ENCODE data around the gene STAB1.

The STAB1 gene

DNA sequence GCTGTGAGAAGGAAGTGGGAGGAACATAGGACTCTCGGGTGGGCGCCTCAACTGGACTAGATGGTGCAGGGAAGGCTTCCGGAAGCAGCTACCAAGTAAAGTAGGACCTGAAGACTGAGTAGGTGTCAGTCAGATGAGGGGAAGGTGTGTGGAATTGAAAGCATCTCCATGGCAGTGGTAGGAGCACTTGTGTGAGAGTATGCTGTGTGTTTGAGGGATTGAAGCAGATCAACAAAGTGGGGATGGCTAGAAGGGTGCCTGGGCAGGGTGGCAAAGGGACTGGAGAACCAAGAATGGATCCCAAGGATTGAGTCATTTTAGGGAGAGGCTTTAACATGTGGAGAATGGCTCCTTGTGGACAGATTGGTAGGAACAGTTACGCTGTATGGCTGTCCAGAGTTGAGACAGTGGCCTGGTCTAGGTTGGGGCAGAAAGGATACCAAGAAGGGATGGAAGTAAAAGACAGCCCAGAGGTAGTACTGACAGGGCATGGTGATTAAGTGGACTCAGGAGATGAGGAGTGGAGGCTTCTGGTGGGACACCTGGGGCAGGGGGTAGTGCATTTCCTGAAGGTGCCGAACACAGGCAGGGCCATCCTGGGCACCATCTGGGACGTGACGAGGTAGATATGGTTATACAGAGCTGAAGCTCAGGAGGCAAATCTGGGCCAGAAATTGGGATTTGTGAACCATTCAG is 42.7 kb downstream of the STAB1 start:
- DNase-seq: no peak

- no peak for DNase-seq
Measured at GRCh38 chr3:52539010-52539653, 44.0 kb downstream of the STAB1 start.

DNA sequence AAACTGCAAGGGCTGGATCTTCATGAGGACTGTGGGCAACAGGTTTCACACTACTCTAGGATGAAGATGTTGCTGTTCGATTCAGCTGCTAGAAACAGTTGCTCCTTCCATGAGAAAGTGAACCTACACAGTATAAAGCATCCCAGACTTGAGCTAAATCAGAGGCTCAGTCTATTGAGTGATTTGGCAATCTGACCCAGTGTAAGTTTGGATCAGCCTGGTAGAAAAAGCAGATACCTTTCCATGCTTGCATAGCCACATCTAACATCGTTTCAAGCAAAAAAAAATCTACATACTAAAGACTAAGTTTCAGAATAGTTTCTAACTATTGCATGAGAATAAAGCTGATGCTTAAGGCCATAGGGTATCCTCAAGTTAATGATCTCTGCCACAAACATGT is 45.9 kb downstream of the STAB1 start:
- no peak for DNase-seq

DNA sequence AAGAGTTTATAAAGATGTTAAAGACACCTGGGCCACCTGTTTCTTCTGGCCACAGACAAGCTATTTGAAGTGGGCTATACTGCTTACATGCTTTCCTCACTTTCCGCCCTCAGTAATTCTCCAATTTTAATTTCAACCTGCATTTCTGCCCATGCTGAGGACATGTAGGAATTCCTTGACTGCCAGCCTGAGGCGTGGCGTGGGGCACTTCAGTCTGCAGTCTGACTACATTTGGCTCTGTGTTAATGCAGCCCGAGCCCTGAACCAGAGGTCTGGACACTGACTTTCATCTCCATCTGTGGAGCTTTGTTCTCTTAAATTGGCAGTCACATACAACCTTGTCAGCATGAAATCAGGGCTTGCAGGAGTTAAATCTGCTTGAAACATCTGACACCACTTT is 49.8 kb downstream of the STAB1 start:
- no peak for DNase-seq

- no peak for DNase-seq
Measured at GRCh38 chr3:52546111-52546901, 51.2 kb downstream of the STAB1 start.

- no peak for DNase-seq
Measured at GRCh38 chr3:52547143-52547542, 52.0 kb downstream of the STAB1 start.

DNA sequence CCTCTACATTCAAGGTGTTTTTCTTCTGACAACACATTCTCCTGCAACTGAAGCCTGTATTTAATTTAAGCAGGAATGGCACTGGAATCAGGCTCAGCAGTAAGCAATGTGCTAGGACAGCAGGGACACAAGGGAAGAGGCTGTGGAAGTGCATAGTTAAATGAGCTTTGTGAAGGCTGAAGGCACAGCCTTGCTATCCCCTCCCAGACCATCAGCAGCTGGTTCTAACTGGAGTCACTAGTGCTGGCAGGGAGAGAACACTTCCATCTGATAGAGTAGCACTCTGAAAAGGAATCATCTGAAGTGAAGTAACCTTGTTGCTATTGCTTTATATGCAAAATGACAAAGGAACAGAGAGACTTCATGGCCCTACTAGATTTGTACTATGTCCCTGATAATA is 56.0 kb downstream of the STAB1 start:
- DNase-seq: no peak

DNA sequence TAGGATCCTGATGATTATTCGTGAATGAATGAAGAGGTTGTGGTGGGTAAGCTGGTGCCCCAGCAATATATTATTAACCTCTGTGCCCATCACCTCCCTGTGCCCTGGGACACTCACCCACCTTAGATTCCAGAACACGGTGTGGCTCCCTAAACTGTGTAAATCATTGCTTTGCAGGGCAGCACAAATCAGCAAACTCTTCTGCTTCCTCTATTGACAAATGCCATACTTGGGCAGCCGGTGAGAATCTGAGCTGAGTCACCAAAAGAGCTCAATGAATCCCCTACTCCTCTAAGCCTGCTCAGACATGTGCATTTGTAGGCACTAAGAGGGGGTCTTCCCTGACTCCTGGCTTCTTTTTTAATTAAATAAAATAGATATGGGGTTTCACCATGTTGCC is 57.0 kb downstream of the STAB1 start:
- DNase-seq: no peak

DNA sequence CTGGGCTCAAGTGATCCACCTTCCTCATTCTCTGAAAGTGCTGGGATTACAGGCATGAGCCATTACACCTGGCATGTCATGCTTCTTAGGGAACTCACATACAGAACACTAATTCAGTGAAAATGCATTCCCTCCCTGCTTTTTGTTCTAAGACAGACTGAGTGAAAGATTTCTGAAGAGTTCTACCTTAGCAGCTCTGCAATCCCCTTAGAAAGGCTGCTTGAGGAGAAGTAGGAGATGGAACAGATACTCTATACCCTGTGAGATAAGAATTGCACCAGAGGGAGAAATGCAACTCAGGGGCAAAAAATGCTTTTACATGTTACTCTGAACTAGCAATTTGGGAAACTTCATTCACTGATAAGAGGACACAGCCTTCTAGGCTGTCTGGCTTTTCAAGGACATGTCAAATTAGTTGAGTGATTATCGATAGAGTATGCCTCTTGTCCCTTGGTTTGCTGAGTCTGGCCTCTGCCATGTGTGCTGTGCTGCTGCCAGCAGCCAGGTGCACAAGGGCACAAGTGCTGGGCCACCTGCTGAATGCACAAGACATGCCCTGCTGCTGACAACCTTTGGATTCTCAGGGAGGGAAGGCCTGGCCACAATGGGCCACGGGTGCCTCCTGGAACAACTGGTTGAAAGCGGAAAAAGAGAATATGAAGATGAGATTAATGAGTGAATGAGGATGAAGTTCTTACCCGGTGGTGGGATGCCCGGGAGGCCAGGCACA is 59.1 kb downstream of the STAB1 start:
- DNase-seq: no peak

DNA sequence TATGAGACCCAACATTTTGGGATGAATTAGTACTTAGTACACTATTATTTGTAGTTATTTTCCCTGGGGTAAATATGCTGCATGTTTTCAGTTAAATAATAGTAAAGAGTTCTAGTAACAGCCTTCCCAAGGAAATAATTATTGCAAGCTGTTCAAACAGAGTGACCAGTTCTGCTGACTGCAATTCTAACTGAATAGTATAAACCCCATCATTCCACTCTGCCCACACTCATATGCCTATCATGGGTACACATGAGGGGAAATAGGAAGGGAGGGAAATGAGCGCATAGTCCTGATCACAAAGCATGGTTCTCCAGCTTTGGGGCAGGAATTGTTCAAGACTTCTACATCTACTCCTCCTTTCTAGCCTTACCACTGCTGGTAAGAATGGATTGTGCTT is 59.9 kb downstream of the STAB1 start:
- no peak for DNase-seq

DNA sequence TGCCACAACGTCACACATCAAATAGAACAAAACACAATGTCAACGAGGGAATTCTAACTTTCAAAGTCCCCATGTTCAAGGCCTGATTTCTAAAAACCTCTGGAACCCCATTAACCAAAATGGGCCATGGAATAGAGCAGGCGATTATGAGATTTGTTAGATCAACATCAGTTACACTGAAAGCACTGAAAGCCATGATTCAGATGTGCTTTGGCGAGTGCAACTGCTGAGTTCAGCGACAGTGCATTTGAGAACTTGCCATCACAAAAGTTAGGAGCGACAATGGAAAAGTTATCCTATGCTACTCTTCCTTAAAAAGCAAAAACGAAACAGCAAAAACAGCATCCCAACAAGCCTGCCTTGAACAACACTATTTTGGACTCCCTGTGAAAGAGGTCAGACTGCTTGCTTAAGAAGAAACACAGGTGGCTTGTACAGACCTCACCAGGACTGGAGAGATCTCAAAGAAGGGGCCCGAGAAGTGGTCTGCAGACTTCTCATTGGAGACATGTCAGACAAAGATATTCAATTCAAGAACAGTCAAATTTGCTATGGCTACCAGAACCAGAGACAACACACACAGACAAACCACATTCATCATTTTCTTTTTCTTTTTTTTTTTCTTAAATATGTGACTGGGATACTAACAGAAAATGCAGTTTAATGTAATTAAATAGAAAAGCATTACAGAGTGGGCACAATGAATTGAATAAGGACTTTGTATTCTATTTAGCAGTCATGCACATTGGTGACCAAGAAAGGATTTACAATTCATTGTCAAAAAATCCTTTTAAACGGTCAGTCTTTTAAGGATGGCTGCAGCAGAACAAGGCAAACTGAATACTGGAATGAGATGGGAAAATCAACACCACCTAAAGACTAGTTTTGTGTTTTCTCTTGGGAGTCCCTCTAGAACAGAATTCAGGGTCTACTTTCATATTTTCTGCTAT is 62.1 kb downstream of the STAB1 start:
- DNase-seq: no peak

- DNase-seq: no peak
Measured at GRCh38 chr3:52558436-52558835, 63.3 kb downstream of the STAB1 start.

DNA sequence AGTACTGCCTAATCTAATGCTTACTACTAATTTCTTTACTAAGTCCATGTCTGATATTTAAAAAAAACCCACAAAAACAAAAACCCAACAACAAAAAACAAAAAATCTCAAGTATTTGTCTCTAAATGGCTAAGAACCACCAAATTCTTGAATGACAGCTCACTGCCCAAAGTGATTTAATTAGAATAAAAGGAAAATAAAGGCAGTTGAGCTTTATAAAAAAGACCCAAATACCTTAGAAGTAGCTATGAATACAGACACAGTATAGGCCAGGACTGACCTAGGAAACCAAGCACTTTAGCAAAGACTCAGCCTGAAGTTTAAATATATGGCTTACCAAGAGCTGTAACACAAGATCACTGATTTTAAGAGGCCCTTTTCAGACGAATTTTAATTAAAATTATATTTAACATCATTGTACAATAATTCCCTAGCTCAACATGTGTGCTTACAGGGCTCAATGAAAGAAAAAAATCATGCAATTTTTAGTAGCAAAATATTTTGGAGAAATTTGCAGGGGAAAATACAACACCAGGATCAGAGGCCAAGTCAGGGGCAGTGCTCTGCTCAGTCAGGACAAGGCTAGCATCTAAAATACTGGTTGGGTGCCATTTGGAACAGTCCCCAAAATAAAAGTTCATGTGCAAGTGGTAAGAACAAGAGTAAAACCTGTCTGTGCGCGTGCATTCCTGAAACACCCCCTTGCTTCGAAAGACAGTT is 66.0 kb downstream of the STAB1 start:
- no peak for DNase-seq

DNA sequence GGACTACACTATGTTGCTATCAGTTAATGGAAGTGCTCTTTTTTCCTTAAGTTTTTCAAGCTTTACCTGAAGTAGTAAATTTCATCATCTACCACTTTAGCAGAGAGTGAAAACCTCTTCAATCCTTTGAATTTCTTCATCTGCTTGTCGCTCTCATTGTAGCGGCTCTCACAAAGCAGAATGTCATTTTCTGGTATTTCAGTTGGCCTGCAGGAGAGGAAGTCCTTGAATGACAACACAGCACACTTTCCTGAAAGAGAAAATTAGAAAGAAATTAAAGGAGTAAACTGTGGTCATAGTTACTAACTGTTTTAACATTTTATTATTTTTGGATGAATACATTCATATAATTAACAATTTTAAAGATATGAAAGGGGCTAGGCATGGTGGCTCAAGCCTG is 68.8 kb downstream of the STAB1 start:
- DNase-seq: no peak

DNA sequence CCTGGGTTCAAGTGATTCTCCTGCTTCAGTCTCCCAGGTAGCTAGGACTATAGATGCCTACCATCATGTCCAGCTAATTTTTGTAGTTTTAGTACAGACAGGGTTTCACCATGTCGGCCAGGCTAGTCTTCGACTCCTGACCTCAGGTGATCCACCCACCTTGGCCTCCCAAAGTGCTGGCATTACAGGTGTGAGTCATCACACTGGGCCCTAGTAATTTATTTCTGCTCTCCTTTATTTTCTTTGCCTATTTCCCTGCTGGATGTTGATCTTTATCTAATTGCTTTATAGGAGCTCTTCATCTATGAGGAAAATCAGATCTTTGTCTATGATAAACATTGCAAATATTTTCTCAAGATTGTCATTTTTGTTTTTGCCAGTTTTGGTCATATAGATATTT is 72.9 kb downstream of the STAB1 start:
- DNase-seq: no peak

DNA sequence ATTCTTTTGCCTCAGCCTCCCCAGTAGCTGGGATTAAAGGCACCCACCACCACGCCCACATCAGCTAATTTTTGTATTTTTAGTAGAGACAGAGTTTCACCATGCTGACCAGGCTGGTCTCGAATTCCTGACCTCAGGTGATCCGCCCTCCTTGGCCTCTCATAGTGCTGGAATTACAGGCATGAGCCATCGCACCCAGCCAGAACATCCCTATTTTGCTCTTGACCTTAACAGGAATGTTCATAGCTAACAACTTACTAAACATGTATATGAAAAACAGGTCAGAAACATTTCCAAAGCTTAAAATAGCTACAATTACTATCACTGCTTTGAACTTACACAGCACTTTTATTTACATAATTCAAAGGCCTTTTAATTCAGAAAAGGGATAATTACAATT is 74.9 kb downstream of the STAB1 start:
- DNase-seq: no peak

DNA sequence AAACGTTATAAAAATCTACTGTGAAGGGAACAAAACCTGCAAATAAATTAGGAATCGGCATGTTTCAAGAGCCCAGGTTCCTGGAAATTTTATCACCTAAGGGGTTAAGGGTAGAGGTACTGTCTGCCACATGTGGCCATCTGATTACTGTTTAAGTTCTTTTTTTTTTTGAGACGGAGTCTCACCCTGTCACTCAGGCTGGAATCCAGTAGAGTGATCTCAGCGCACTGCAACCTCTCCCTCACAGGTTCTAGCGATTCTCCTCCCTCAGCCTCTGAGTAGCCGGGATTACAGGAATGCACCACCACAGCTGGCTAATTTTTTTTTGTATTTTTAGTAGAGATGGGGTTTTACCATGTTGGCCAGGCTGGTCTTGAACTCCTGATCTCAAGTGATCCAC is 77.1 kb downstream of the STAB1 start:
- DNase-seq: no peak
